Mesenchymal stem cell (in vitro differentiated cells and primary cell): Measurements from ENCODE around the gene FCER1A.

Source experiments
- DNase-seq: peaks from one replicate; pipeline ENCODE4 v3.0.0-alpha.2; 2013
- H2AFZ ChIP-seq: one replicate; pipeline ENCODE4 v1.6.1; 2013; ENCODE audit warnings: low read depth, mild to moderate bottlenecking, control low read depth, inconsistent platforms, low read length, moderate library complexity
- H2AK5ac ChIP-seq: 2 replicates; pipeline ENCODE4 v1.6.1; 2013; ENCODE audit warnings: low read length, moderate library complexity, mild to moderate bottlenecking, inconsistent platforms; ENCODE audit not compliant: severe bottlenecking
- H2BK120ac ChIP-seq: one replicate; pipeline ENCODE4 v1.6.1; 2013; ENCODE audit warnings: low read depth, mild to moderate bottlenecking, inconsistent platforms, low read length, moderate library complexity
- H2BK12ac ChIP-seq, 2 experiments: one replicate each; pipeline ENCODE4 v1.6.1; 2013; ENCODE audit warnings: inconsistent platforms in 2 of 2, low read length in 2 of 2, mild to moderate bottlenecking in 2 of 2, moderate library complexity in 2 of 2, control low read depth in 1 of 2
- H2BK15ac ChIP-seq: one replicate; pipeline ENCODE4 v1.6.1; 2013; ENCODE audit warnings: mild to moderate bottlenecking, low read depth, inconsistent platforms; ENCODE audit not compliant: poor library complexity, severe bottlenecking
- H2BK5ac ChIP-seq: 2 replicates; pipeline ENCODE4 v1.6.1; 2013; ENCODE audit warnings: low read depth, mild to moderate bottlenecking, low read length, control low read depth, inconsistent platforms; ENCODE audit not compliant: poor library complexity, severe bottlenecking
- H3K14ac ChIP-seq, 2 experiments: one replicate each; pipeline ENCODE4 v1.6.1; 2013; ENCODE audit warnings: inconsistent platforms in 2 of 2, low read length in 2 of 2, control low read depth in 1 of 2, mild to moderate bottlenecking in 1 of 2, moderate library complexity in 1 of 2
- H3K18ac ChIP-seq, 2 experiments: one replicate each; pipeline ENCODE4 v1.6.1; 2013; ENCODE audit warnings: inconsistent platforms in 2 of 2, low read length in 2 of 2, control low read depth in 1 of 2, low read depth in 1 of 2, mild to moderate bottlenecking in 1 of 2
- H3K23ac ChIP-seq, 2 experiments: one replicate each; pipeline ENCODE4 v1.6.1; 2013; ENCODE audit warnings: inconsistent platforms in 2 of 2, low read length in 2 of 2, mild to moderate bottlenecking in 2 of 2, moderate library complexity in 2 of 2, control low read depth in 1 of 2
- H3K27ac ChIP-seq: 2 replicates; pipeline ENCODE4 v1.5.1; 2013; ENCODE audit warnings: mild to moderate bottlenecking, moderate library complexity, low read length, control low read depth, inconsistent platforms; ENCODE audit not compliant: poor library complexity, severe bottlenecking
- H3K27me3 ChIP-seq, 2 experiments: 2 replicates each; pipeline versions ENCODE4 v1.6.1 to v1.7.0; 2013; ENCODE audit warnings: low read length in 2 of 2, mild to moderate bottlenecking in 2 of 2, moderate library complexity in 2 of 2, control low read depth in 1 of 2, inconsistent platforms in 1 of 2; ENCODE audit not compliant: control insufficient read depth in 1 of 2, insufficient read depth in 1 of 2
- H3K36me3 ChIP-seq, 2 experiments: 2 replicates each; pipeline versions ENCODE4 v1.6.1 to v1.7.0; 2013; ENCODE audit warnings: low read length in 2 of 2, control low read depth in 1 of 2, inconsistent platforms in 1 of 2, low read depth in 1 of 2, mild to moderate bottlenecking in 1 of 2; ENCODE audit not compliant: insufficient read depth in 2 of 2, control insufficient read depth in 1 of 2
- H3K4ac ChIP-seq, 2 experiments: one replicate each; pipeline ENCODE4 v1.6.1; 2013; ENCODE audit warnings: inconsistent platforms in 2 of 2, low read length in 2 of 2, mild to moderate bottlenecking in 2 of 2, moderate library complexity in 2 of 2, control low read depth in 1 of 2, low read depth in 1 of 2
- H3K4me1 ChIP-seq: 2 replicates; pipeline ENCODE4 v1.6.1; 2013; ENCODE audit warnings: low read depth, low read length, control low read depth; ENCODE audit not compliant: control insufficient read depth, insufficient read depth
- H3K4me2 ChIP-seq: 2 replicates; pipeline ENCODE4 v1.6.1; 2013; ENCODE audit warnings: low read length, mild to moderate bottlenecking, inconsistent platforms; ENCODE audit not compliant: poor library complexity, severe bottlenecking
- H3K4me3 ChIP-seq, 2 experiments: 2 replicates each; pipeline versions ENCODE4 v1.5.1 to v1.7.0; 2013; ENCODE audit warnings: low read length in 2 of 2, mild to moderate bottlenecking in 2 of 2, control low read depth in 1 of 2, low read depth in 1 of 2; ENCODE audit not compliant: insufficient read depth in 1 of 2
- H3K79me1 ChIP-seq: replicated peaks from 2 replicates; pipeline ENCODE4 v1.6.1; 2013; ENCODE audit warnings: mild to moderate bottlenecking, control low read depth, low read length, inconsistent platforms; ENCODE audit not compliant: poor library complexity, severe bottlenecking
- H3K9ac ChIP-seq: 2 replicates; pipeline ENCODE4 v1.7.0; 2013; ENCODE audit warnings: mild to moderate bottlenecking, low read length, moderate library complexity
- H3K9me3 ChIP-seq: 2 replicates; pipeline ENCODE4 v1.7.0; 2013; ENCODE audit warnings: mild to moderate bottlenecking, low read length; ENCODE audit not compliant: control insufficient read depth
- H4K8ac ChIP-seq: one replicate; pipeline ENCODE4 v1.6.1; 2013; ENCODE audit warnings: inconsistent platforms, mild to moderate bottlenecking, low read length, moderate library complexity
- H4K91ac ChIP-seq: one replicate; pipeline ENCODE4 v1.6.1; 2013; ENCODE audit warnings: mild to moderate bottlenecking, low read length, inconsistent platforms
- WGBS: methylation state at CpG from one replicate; pipeline ENCODE4 v1.1.7; 2013; ENCODE audit warnings: mixed read lengths; 5-methylcytosine and 5-hydroxymethylcytosine counted together

The FCER1A gene

GRCh38 chr1:159307346-159308020 is 5.3 kb downstream of the FCER1A start:
- Histone ChIP-seq H2BK120ac (no peak overlapping the region), H3K27ac (no peak overlapping the region), H3K9ac (no peak overlapping the region), H2AK5ac (no peak overlapping the region), H4K8ac (no peak overlapping the region), H3K18ac (no peak overlapping the region), H2BK12ac (no peak overlapping the region), H2BK5ac (no peak overlapping the region), H3K79me1 (no peaks in the 10 kb centered on the region), H3K36me3 (no peaks in the 10 kb centered on the region), H3K14ac (no peak overlapping the region), H3K27me3 (no peaks in the 10 kb centered on the region), H2BK15ac (no peak overlapping the region), H3K4me3 (no peak overlapping the region), H3K4me2 (no peak overlapping the region), H3K4me1 (no peaks in the 10 kb centered on the region), H3K9me3 (no peaks in the 10 kb centered on the region), H2AFZ (no peak overlapping the region), H4K91ac (no peak overlapping the region), H3K23ac (no peak overlapping the region), H3K4ac (no peak overlapping the region)
- no peak for DNase-seq
- WGBS = 50% methylated on average over 5 of the region's 5 CpGs

DNA sequence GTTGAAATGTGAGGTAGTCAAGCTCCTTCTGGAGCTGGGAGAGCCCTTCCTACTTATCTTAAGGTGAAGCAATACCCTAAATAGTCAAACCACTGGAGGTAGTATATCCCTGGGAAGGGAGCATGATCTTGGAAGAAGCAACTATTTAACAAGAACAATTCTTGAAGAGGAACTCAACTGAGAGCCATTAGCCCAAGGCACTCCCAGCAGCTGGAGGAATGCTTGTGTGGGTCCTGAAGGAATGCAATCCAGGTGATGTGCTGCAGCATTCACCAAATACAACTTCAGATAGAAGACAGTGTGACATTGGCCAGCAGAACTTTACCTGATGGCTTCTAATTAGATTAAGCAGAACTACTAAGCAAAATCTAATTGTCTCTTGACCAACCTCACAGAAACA is 9.5 kb downstream of the FCER1A start:
- no peak overlapping the region for H2BK12ac ChIP-seq
- no peak overlapping the region for H4K8ac ChIP-seq
- no peak overlapping the region for H4K91ac ChIP-seq
- H2BK5ac ChIP-seq = no peak overlapping the region
- H3K27me3 ChIP-seq = no peaks in the 10 kb centered on the region
- no peak overlapping the region for H2AFZ ChIP-seq
- no peak overlapping the region for H2BK120ac ChIP-seq
- no peak overlapping the region for H3K4me2 ChIP-seq
- no peaks in the 10 kb centered on the region for H3K36me3 ChIP-seq
- H2BK15ac ChIP-seq = no peak overlapping the region
- DNase-seq = no peak
- H3K4ac ChIP-seq = no peak overlapping the region
- H3K14ac ChIP-seq = no peak overlapping the region
- no peak overlapping the region for H3K27ac ChIP-seq
- H3K9ac ChIP-seq = no peak overlapping the region
- H2AK5ac ChIP-seq = no peak overlapping the region
- no peaks in the 10 kb centered on the region for H3K79me1 ChIP-seq
- H3K9me3 ChIP-seq = no peaks in the 10 kb centered on the region
- H3K4me3 ChIP-seq = no peak overlapping the region
- H3K18ac ChIP-seq = no peak overlapping the region
- H3K4me1 ChIP-seq = no peaks in the 10 kb centered on the region
- H3K23ac ChIP-seq = no peak overlapping the region

DNA sequence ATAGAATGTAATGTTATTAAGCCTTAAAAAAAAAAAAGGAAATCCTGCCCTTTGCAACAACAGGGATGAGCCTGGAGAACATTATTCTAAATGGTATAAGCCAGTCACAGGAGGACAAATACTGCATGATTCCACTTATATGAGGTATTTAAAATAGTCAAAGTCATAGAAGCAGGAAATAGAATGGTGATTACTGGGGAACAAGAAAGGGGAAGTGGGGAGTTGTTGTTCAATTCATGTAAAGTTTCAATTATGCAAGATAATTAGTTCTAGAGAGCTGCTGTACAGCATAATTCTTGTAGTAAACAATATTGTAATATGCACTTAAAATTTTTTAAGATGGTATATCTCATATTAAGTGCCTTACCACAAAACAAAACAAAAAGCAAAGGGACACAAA is 13.2 kb downstream of the FCER1A start:
- Histone ChIP-seq H2BK5ac (no peak overlapping the region), H2BK12ac (no peak overlapping the region), H3K36me3 (no peaks in the 10 kb centered on the region), H4K91ac (no peak overlapping the region), H3K4me3 (no peak overlapping the region), H3K9me3 (no peaks in the 10 kb centered on the region), H3K27ac (no peak overlapping the region), H3K27me3 (no peaks in the 10 kb centered on the region), H3K23ac (no peak overlapping the region), H3K4ac (no peak overlapping the region), H2BK120ac (no peak overlapping the region), H2BK15ac (no peak overlapping the region), H2AFZ (no peak overlapping the region), H3K79me1 (no peaks in the 10 kb centered on the region), H2AK5ac (no peak overlapping the region), H3K9ac (no peak overlapping the region), H3K14ac (no peak overlapping the region), H3K18ac (no peak overlapping the region), H4K8ac (no peak overlapping the region), H3K4me2 (no peak overlapping the region), H3K4me1 (no peaks in the 10 kb centered on the region)
- DNase-seq = no peak

- H2AK5ac ChIP-seq = no peak overlapping the region
- H3K27ac ChIP-seq = no peak overlapping the region
- H3K18ac ChIP-seq = no peak overlapping the region
- H3K4me3 ChIP-seq = no peak overlapping the region
- H4K8ac ChIP-seq = no peak overlapping the region
- no peak overlapping the region for H2AFZ ChIP-seq
- no peaks in the 10 kb centered on the region for H3K9me3 ChIP-seq
- H3K27me3 ChIP-seq = no peaks in the 10 kb centered on the region
- H3K9ac ChIP-seq = no peak overlapping the region
- no peaks in the 10 kb centered on the region for H3K4me1 ChIP-seq
- H4K91ac ChIP-seq = no peak overlapping the region
- H3K4ac ChIP-seq = no peak overlapping the region
- no peak overlapping the region for H3K4me2 ChIP-seq
- no peaks in the 10 kb centered on the region for H3K79me1 ChIP-seq
- H2BK15ac ChIP-seq = no peak overlapping the region
- no peak overlapping the region for H2BK12ac ChIP-seq
- no peak overlapping the region for H2BK5ac ChIP-seq
- WGBS = 83% methylated on average over 4 of the region's 8 CpGs
- H3K14ac ChIP-seq = no peak overlapping the region
- no peaks in the 10 kb centered on the region for H3K36me3 ChIP-seq
- H2BK120ac ChIP-seq = no peak overlapping the region
- DNase-seq = no peak
- H3K23ac ChIP-seq = no peak overlapping the region
Measured at GRCh38 chr1:159318784-159319551, 16.8 kb downstream of the FCER1A start.
